Adrenal gland (tissue), 5 donors: Measurements from ENCODE around the gene CHN2.

Experiments used
- POLR2A ChIP-seq, 2 donors: fragments of 450-650 bp; IDR thresholded peaks; one replicate each; pipeline ENCODE4 v1.6.1; 2017; ENCODE audit warnings: antibody characterized with exemption in 2 of 2, mild to moderate bottlenecking in 2 of 2, moderate library complexity in 1 of 2
- TF ChIP-seq, protein P1 (sequence below), 6 experiments: fragments of 450-650 bp in 4 of 6; fragments of 200-600 bp in 2 of 6; sonication (generic) in 1 of 6; IDR thresholded peaks; 1 replicate in 5 of 6; 2 replicates in 1 of 6; pipeline versions ENCODE4 v1.5.1 to v1.8.0; 2016 to 2021; ENCODE audit warnings: antibody characterized with exemption in 6 of 6, mild to moderate bottlenecking in 2 of 6, moderate library complexity in 1 of 6
- donor health status: DM: no; HTN: no; CAD: no.

DNA sequence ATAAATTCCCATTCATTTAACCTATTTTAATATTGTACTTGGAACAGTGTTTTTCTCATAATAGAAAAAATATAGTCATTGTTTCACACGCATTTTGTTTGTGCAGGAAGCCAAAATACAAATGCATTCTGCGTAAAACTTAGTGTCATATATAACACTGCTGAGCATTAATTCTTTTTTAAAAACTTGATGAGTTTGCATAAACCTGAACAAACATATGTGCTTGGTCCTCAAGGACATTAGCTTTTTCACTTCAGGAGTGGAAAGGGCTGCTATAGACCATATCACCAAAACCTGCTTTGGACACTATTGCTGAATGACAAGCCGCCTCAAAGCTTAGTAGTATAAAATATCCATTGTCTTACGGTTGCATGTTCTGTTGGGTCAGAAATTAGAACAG lies 267.4 kb downstream of the CHN2 start:
- TF ChIP-seq, protein P1, sequence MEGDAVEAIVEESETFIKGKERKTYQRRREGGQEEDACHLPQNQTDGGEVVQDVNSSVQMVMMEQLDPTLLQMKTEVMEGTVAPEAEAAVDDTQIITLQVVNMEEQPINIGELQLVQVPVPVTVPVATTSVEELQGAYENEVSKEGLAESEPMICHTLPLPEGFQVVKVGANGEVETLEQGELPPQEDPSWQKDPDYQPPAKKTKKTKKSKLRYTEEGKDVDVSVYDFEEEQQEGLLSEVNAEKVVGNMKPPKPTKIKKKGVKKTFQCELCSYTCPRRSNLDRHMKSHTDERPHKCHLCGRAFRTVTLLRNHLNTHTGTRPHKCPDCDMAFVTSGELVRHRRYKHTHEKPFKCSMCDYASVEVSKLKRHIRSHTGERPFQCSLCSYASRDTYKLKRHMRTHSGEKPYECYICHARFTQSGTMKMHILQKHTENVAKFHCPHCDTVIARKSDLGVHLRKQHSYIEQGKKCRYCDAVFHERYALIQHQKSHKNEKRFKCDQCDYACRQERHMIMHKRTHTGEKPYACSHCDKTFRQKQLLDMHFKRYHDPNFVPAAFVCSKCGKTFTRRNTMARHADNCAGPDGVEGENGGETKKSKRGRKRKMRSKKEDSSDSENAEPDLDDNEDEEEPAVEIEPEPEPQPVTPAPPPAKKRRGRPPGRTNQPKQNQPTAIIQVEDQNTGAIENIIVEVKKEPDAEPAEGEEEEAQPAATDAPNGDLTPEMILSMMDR (IDR thresholded peaks at IDR 0.05): no peak
- TF ChIP-seq POLR2A (IDR thresholded peaks at IDR 0.05): no peak
